GM18517 (cell line): ENCODE data around the gene GNG2.

Experiments used
- ATAC-seq: cut with Tn5 transposase; IDR thresholded peaks from one replicate; pipeline ENCODE4 v1.9.1; 2021; ENCODE audit warnings: mild to moderate bottlenecking, moderate library complexity; ENCODE audit not compliant: unreplicated experiment

GNG2 gene

GRCh38 chr14:51855234-51855633 lies 5.2 kb upstream of the GNG2 start:
- no peak for ATAC-seq

GRCh38 chr14:51856792-51857296 lies 3.6 kb upstream of the GNG2 start:
- ATAC-seq, result no peak

GRCh38 chr14:51859131-51859530 lies 1.3 kb upstream of the GNG2 start:
- no peak for ATAC-seq

GRCh38 chr14:51860825-51861499 lies 550 bp downstream of the GNG2 start:
- peak; percentile 9 for ATAC-seq

- no peak for ATAC-seq
Measured at GRCh38 chr14:51862176-51862796, 1.9 kb downstream of the GNG2 start.

GRCh38 chr14:51862860-51863259 lies 2.4 kb downstream of the GNG2 start:
- ATAC-seq, result no peak

GRCh38 chr14:51865953-51866747 lies 5.7 kb downstream of the GNG2 start:
- ATAC-seq, result no peak

- no peak for ATAC-seq
Measured at GRCh38 chr14:51867741-51868140, 7.3 kb downstream of the GNG2 start.

- ATAC-seq, result no peak
Measured at GRCh38 chr14:51868405-51868804, 8.0 kb downstream of the GNG2 start.

GRCh38 chr14:51869411-51870100 lies 9.1 kb downstream of the GNG2 start:
- no peak for ATAC-seq

- ATAC-seq, result no peak
Measured at GRCh38 chr14:51870606-51871005, 10.2 kb downstream of the GNG2 start.

- ATAC-seq, result no peak
Measured at GRCh38 chr14:51871846-51872245, 11.4 kb downstream of the GNG2 start.

- no peak for ATAC-seq
Measured at GRCh38 chr14:51872396-51872795, 12.0 kb downstream of the GNG2 start.

- peak; percentile 97 for ATAC-seq
Measured at GRCh38 chr14:51873221-51873893, 12.9 kb downstream of the GNG2 start.

- no peak for ATAC-seq
Measured at GRCh38 chr14:51877810-51878209, 17.4 kb downstream of the GNG2 start.

- no peak for ATAC-seq
Measured at GRCh38 chr14:51879170-51879569, 18.8 kb downstream of the GNG2 start.

GRCh38 chr14:51880835-51881580 lies 20.6 kb downstream of the GNG2 start:
- ATAC-seq, result peak; percentile 54

- no peak for ATAC-seq
Measured at GRCh38 chr14:51881636-51882035, 21.2 kb downstream of the GNG2 start.

- no peak for ATAC-seq
Measured at GRCh38 chr14:51883232-51883631, 22.8 kb downstream of the GNG2 start.
